Right forelimb (tissue), 1 donor: ENCODE data around the gene CACNA1C.
A peak's percentile ranks its signal among the peaks of the same experiment; 100 is the strongest.

Source experiments
- DNase-seq: peaks from one replicate; pipeline ENCODE4 v3.0.0-alpha.2; 2018

CACNA1C gene

DNA sequence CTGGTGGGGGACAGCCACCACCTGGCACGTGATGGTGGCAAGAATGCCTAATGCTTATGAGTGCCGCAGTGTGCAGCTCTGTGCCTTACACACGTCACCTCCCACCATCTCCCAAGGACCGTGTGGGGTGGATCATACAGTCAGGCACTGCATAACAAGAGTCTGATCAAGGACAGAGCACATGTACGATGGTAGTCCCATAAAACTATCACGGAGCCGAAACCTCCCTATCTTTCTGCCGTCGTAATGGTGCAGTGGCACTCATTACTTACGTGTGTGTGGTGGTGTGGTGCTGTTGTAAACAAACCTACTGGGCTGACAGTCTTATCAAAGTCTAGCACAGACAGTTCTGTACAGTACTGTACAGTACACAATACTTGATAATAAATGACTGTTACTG is 89.3 kb downstream of the CACNA1C start:
- DNase-seq = no peak

DNA sequence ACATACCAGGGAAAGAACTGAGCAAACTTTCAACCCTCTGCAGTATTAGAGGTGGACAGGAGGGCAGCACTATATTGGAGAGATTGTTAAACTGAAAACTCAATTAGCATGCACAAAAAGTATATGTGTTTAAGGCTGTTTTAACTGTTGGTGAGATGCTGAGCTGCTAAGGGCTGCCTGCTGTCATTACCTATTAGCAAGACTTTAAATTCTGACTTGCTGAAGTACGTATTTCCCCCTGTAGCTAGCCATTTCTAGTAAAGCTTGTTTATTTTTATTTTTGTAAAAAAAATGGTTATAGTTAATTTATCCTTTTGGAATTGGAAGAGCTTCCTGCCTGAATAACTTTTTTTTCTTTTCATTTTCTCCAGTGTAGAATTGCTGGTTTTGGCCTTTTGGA is 92.2 kb downstream of the CACNA1C start:
- no peak for DNase-seq

DNA sequence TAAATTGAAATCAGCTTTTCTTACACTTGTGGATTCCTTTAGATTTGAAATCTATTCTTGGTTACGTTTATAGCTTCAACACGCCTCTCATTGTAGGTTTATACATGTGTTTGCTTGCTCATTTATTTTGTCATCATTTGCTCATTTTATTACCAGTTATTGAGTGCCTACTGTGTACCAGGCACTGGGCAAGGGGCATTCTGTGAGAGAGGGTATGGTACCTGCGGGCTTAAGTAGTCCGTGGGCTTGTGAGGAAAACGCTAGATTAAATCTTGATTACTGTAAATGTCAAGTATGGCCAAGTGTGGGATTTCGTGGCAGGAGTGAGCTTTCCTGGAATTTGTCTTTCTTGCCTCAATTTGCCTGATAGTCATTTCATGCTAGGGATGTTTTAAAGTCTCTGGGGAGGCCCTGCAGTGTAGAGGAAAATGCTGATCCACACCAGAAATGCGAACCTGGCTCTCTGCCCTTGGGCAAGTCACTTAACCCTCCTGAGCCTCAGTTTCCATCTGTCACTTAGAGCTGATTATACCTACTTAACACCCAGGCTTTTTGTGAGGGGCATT is 92.7 kb downstream of the CACNA1C start:
- DNase-seq = no peak

DNA sequence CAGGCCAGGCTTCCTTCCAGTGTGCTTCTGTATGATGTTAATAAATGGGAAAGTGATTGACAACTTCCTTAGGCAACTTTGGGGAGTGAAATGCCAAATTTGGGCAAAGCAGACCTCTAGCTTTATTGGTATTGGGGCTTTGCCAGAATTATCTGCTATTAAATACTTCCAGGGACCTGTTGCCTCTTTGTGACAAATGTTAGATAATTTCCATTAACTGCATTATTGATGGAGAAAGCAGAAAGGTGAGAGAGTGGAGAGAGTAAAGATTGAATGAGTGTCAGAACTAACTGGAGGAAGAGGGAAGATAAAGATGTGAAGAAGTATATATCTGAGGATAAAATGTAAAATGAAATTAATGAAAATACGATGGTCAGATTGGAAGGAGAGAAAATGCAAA is 94.5 kb downstream of the CACNA1C start:
- no peak for DNase-seq

DNA sequence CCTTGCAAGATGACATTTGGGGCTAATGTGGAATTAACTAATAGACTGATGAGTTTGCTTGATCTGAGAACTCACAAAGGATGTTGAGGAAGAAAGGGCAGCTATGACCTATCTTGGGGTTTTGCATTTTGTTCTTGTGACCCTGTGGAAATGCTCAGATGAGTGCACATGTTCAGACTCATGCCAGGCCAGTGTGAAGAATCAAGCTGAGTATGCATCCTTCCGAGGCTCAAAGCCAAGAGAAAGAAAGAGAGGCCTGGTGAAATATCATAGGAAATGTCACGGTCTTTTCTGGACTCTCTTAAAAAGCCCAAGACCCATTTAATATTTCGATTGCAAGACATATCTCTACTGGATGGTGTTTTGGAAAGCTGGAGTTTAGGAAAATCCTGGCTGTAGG is 96.3 kb downstream of the CACNA1C start:
- DNase-seq = no peak

DNA sequence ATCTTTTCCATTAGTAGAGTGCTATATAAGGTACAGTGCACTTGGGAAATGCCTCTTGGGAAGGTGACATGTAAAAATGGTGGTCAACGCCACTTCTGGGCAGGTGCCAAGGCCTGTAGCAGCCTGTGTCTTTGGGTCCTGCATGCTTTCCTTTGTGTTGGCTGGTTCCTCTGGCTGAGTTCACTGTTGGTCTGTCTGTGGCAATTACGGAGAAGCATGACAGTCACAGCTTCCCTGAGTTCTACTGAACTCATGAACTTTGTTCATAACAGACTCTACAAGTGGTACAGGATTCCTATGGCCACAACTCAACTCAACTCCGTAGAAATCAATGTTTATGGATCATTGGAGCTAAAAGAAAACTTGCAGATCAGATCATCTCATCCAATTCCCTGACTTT is 98.0 kb downstream of the CACNA1C start:
- DNase-seq = no peak

DNA sequence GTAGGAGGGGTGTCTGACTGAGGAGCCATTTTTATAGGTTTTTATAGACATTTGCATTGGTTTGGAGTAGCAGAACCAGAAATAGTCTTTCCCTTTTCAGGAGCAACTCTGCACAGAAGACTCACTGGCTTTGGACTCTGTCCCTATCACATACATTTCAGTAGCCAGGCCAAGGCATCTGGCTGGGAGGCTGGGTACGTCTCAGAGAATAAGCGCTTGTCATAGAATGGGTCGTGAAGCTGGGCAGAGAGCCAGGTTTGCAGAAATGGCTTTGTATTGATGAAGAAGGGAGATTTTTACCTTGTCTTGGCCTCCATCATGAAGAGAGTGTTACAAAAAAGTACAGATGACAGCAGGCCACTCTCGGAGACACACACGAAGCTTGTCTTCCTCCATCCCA is 98.6 kb downstream of the CACNA1C start:
- DNase-seq = no peak

DNA sequence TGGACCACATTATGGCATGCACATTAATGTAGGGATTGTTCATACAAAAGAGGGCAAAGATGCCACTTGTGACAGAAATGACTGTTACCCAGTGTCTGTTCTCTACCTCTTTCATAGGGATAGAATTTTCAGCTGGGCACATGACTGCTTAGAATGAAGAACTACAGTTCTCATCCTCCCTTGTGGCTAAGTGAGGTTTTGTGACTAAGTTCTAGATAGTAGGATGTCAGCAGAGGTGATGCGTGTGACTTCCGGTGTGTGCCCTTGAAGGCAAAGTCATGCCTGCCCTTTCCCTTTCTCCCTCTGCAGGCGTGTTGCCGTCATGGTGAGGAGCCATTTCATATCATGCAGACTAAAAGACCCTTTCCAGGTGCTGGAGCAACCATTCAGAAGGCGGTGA is 99.3 kb downstream of the CACNA1C start:
- DNase-seq = no peak

DNA sequence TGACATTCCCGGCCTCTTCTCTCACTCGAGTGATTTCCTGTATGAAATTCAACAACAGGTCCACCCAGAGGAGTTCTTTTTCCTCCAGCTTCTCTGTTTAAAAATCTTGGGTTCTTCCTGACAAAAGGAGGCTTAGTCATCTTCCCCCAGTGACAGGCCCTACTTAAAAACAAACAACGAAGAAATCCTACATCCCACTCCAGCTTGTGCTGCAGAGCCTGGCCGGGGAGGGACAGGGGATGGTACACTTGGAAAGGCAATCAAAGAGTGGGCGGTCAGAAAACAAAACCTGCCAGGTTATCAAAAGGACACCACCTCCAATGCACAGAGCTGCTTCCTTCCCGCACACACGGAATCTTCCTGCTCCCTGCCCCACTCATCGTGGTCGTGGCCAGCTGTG is 101.3 kb downstream of the CACNA1C start:
- DNase-seq = no peak

DNA sequence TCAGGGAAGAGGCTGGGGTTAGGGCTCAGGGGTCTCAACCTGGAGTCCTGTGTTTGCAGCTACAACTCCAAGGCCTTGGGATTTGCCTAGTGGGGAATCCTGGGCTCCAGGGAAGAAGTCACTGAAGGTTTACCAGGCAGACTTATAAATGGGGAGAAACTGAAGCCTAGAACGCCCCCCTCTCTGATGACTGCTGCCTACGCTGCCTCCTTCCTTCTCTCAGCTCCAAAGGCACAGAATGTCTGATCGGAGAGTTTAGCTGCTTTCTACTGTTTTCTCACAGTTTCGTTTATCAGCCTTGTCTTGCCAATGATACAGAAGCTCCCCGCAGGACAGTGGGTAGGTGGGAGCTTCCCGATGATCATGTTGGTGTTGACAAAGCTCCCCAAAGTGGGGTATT is 101.7 kb downstream of the CACNA1C start:
- no peak for DNase-seq

DNA sequence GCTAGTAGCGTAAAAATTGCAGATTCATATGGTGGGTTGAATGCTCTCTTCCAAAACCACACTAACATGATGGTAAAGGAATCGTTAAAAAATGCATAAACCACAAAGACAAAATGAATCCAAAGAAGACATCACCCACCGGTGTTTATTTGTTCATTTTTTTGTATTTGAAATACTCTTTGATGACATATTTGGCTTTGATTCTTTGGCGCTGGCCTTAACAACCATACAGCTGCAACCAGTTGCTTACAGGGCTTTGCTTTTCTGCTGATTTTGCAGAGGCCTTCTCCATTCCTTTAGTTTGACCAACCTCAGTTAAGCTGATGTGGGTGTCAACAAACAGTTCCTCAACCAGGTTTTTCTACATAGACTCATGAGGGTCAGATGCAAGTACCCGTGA is 103.5 kb downstream of the CACNA1C start:
- DNase-seq = no peak

DNA sequence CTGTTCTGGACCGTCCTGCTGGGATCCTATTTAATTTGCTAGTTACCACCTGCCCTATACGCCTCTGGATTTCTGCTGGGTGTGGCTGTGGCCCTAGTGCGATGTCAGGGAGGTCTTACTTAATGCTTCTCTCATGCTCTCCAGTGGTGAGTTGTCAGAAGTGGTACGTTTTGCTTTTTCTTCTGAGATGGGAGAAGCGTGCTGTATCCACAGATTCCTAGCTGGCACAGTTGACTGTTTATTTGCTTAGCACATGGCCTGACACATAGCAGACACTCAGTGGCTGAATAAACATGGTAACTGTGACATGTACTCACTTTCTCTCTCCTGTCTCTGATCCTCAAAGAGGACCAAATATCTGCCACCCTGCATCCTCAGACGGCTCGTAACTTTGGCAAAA is 107.3 kb downstream of the CACNA1C start:
- DNase-seq = no peak

DNA sequence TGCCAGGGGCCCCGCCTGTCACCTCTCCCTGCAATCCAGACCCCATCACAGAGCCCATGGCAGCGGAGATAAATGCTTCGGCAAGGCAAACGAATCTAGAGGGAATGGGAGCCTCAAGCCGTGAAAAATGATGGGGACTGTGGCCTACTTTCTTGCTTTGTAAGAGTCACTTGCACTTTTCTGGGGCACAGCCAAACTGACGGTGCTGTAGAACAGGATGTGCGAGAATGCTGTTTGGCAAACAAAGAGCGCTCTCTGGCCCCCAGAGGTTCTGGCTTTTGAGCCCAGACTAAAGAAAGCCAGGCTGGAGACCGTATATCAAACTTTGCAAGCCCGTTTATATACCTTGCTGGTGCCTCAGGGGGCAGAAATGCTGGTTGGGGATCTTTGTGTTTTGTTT is 108.7 kb downstream of the CACNA1C start:
- DNase-seq = peak; percentile 50

DNA sequence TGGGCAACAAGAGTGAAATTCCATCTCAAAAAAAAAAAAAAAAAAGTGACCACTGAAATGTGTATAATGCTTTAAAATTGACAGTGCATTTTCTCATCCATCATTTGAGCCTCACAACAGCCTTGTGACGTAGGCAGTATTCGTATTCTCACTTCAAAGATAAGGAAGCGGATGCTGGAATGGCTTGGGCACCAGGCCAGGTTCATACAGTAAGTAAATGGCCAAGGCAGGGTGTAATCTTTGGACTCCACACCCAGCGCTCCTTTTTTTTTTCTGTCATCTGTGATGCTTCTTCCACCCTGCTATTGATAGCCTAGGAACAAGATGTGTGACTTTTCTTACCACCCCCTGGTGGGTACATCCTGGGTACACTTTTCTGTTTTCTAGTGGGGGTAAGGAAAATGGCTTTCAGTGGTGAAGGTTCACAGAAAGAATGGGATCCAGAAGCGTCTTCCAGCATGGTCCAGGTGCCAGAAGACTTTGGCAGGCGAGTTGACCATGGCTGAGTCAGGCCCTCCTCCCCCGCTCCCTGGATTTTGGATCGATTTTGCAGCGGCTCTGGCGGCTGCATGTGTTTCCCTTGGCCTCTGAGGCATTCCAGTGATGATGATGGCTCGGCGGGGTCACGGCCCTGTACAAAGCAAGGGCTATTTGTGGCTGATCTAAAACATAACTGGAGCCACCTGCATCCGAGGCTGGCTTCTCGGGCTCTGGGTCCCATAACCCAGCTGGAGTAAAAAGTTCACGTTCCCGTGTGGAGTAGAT is 110.6 kb downstream of the CACNA1C start:
- peak; percentile 90 for DNase-seq

DNA sequence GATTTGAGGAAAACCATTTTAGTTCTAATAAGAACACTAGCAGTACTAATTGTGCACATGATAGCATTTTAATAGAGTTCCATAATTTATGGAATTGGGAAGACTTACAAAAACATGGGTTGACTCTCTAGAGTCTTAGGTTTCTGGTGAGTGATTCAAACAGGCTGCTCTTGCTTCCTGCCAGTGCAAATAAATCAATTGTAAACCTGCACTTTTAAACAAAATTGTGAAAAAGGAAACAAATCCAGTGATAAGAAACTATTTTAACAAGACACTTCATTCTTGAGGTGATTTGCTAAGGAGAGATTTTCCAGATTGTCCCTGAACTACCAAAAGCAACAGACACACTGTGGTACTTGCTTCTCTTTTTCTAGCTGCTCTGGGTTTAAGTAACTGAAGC is 112.2 kb downstream of the CACNA1C start:
- DNase-seq = no peak

DNA sequence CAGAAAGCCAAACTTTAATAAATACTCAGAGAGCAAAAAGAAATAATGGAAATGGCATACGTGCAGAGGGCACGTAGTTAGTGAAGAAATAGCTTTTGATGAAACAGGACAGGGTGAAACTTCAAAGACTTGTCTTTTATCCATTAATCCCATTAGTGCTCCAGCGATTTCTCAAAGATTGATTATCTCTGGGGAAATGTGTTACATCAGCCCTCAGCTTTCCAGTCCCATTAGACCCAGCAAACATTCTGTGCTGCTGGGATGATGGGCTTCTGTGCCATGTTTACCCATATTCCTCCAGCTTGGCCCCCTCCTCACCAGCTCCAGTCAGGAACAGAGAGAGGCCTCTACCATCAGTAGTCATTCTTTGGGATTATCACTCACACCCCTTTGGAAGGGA is 113.1 kb downstream of the CACNA1C start:
- no peak for DNase-seq

DNA sequence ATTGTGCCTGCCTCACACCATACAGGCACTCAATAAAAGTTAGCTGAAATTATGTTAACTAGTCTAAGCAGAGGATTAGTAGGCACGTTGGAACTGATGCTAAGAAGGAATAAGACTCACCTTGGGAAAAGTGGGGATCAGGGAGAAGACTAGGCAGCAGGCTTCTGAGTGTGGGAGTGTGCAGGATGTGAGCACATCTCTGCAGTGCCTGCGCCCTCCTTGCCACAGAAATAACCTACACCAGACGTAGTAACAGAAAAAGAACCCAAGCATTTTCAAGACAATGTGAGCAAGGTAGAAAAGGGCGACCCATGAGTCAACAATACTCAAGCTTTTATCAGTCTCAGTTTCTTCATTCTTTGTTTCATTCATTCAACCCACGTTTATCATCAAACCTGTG is 113.9 kb downstream of the CACNA1C start:
- DNase-seq = no peak

DNA sequence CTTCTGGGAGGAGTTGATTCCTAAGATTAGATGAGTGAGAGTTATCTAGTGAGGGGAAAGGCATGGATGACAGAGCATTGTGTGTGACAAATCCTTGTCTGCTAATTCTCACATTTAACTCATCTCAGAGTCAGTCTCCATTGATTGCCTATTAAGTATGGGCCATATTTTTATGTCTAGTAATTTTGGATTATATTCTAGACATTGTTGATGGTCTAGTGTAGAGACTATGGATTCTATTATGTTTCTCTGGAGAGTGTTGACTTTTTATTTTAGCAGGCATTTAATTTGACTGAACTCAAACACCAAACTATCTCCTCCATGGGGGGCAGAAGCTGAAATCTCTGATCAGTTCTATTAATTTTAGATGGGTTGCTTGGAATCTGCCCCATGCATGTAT is 114.4 kb downstream of the CACNA1C start:
- DNase-seq = no peak

DNA sequence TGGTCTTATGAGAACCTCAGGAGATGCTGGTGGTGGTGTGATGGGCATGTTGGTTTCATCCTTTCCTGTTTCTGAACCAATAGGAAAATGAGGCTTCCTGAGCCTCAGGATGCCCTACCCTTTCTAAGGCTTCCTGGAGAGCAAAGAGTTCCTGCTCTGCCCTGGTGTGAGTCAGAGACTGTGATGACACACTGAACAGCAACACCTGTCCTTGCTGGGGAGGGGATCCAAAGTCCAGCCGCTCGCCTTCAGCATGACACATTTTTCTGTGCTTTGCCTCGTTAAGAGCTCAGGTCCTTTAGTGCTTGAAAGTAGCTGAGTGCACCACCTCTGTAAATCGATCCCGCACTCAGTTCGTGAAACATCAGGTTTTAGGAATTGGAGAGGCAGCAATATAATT is 116.0 kb downstream of the CACNA1C start:
- no peak for DNase-seq

DNA sequence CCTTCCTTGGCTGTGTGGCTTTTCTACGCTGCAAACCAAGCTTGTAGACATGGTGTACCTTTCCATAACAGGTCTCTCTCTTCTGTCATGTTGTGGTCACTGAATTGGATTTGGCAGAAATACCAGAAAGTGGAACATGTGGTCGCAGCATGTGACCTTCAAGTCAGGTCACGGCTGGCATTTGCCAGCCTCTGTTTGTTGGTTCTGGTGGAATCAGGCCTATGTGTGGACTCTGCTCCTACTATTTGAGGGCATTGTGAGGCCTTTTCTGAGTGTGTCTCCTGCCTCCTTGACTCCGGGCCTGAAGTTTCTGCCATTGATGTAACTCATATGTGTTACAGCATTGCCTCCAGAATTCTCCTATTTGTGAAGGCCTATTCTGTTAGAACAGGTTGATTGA is 116.7 kb downstream of the CACNA1C start:
- DNase-seq = no peak

DNA sequence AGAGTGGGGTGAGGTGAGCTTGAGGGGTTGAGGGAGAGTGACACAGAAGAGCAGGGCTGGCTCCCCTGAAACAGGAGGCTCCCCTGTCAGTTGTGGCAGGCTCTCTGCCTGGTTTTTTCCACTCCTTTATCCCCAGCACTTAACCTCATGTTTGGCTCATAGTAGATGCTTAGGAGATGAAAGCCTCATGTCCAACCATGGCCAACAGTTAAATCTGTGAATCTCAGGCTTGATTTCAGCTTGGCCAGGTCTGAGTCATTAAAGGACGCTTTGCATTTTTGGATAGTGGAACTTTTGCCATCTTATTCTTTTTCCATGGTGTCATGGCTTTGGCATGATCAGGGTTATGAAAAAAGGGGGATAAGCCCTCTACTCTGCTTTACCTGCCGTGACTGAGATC is 117.2 kb downstream of the CACNA1C start:
- no peak for DNase-seq

DNA sequence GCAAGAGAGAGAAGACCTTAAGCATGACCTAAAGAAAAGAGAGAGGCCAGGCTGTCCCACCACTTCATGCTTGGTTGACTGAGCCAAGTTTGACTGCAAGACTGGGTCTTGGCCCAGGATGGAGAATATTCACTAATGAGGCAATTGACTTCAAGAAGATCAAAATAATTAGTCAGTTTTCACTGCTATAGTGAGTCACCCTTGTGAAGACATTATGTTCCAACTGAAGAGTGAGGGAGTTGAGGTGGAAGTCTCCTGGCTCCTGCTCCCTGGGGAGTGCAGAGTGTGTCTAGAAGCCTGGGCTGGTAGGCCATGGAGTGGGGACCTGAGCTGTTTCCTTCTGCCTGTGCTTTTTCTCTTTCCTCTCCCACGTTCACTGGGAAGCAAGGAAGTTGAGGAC is 117.6 kb downstream of the CACNA1C start:
- no peak for DNase-seq

DNA sequence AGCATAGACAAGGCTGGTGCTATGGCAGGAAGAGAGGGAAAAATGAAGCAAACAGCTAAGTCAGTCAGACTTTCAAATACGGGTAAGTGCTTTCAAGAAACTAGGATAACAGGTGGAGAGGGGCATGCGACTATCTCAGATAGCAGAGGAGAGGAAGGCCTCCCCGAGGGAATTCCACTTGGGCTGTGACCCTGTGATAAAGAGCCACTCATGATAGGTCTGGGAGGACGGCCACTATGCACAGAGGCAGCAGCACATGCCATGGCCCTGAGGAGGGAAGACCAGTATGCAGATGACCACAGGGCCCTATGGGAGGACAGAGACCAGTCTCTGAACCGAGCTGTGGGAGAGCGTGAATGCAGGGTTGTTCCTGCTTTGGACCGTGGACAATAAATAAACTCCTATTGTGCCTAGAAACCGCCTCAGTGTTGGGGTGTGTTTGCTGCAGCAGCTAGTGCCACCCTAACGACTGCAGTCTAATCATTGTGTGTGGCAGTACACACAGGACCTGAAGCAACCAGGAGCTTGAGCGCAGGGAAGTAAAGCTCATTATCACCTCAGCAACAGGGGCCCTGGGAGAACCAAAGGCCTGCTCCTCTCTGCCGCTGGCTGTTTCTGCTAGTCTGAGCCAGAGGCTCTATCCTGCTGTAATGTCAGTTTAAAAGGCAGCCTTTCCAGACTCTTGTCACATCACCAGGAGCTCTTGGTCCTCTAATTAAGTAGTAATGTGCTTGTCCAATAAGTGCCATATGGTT is 119.1 kb downstream of the CACNA1C start:
- no peak for DNase-seq

DNA sequence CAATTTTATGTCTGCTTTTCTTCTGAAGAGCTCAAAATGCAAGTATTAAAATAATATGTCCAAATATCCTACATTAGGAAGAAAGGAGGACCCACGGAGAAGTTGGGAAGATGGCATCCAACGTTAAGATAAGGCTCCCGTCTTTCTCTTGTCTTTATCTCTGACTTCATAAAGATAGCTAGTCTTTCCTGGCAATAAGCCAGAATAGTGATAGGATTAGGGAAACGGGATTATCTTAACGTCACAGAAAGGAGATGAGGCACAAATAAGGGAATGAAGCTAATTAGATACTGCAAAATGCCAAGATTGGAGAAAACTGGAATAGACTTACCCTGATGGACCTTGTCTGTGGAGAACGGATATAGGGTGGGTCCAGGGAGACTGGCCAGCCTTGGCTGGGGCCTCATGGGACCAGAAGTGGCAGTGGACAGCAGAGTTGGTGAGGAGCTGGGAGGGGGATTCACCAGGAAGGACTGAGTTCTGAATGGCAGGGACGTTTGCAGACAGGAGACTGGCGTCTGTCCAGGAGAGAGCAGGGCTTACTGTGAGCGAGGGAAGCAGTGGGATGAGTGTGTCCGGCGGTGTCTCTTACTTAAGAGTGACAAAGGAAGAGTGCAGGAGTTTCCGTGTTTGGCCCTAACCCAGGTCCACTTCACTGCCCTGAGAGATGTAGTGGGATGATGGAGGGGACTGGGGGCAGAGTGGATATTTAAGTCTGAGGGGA is 119.9 kb downstream of the CACNA1C start:
- peak; percentile 32 for DNase-seq
